Naive thymus-derived CD4-positive, alpha-beta T cell (primary cell): ENCODE measurements around the gene DUOXA1. TPM values are rescaled to one million over a fixed set of nuclear protein-coding genes. Genes with fewer than 3 reads are reported as not detected.

ENCODE experiments used
- ATAC-seq: fragments of 150-1000 bp; cut with Tn5 transposase; 2 replicates; pipeline ENCODE4 v1.10.0; 2021; ENCODE audit warnings: mild to moderate bottlenecking, moderate library complexity
- CTCF ChIA-PET: fragments of 350-600 bp; sonication (Branson Sonifier 250); formaldehyde crosslinking; loops from one replicate; lab custom pipeline; 2021; ENCODE audit warnings: antibody characterized with exemption; lab: Charles Lee
- POLR2A ChIA-PET: fragments of 350-600 bp; sonication (Branson Sonifier 250); formaldehyde crosslinking; loops from one replicate; lab custom pipeline; 2021; ENCODE audit warnings: antibody characterized with exemption, inconsistent platforms; lab: Charles Lee
- DNase-seq, 9 donors: peaks; one replicate each; pipeline versions ENCODE4 v3.0.0 to v3.0.0-alpha.2; 2020 to 2022; ENCODE audit warnings: mixed read lengths in 1 of 9
- H3K27ac ChIP-seq: one replicate; pipeline ENCODE4 v1.7.0; 2013; ENCODE audit warnings: mild to moderate bottlenecking, low read depth, low read length, moderate library complexity
- H3K27me3 ChIP-seq, 2 donors: one replicate each; pipeline ENCODE4 v1.7.0; 2013; ENCODE audit warnings: low read length in 2 of 2, mild to moderate bottlenecking in 2 of 2, moderate library complexity in 2 of 2; ENCODE audit not compliant: control insufficient read depth in 2 of 2, insufficient read depth in 2 of 2
- H3K36me3 ChIP-seq, 3 experiments: 1 replicate in 2 of 3; 2 replicates in 1 of 3; pipeline ENCODE4 v1.7.0; 2013; ENCODE audit warnings: low read length in 3 of 3, mild to moderate bottlenecking in 3 of 3, moderate library complexity in 1 of 3; ENCODE audit not compliant: insufficient read depth in 3 of 3, control insufficient read depth in 2 of 3
- H3K4me1 ChIP-seq, 2 donors: one replicate each; pipeline ENCODE4 v1.7.0; 2013; ENCODE audit warnings: low read length in 2 of 2, mild to moderate bottlenecking in 2 of 2, moderate library complexity in 1 of 2; ENCODE audit not compliant: control insufficient read depth in 2 of 2, insufficient read depth in 2 of 2
- H3K4me3 ChIP-seq: 2 replicates; pipeline ENCODE4 v1.7.0; 2013; ENCODE audit warnings: mild to moderate bottlenecking, low read length
- H3K9me3 ChIP-seq, 3 experiments: 1 replicate in 2 of 3; 2 replicates in 1 of 3; pipeline ENCODE4 v1.7.0; 2013; ENCODE audit warnings: low read length in 3 of 3; ENCODE audit not compliant: control insufficient read depth in 2 of 3
- H3K27ac Mint-ChIP-seq, 9 donors: one replicate each; pipeline ENCODE4 v1.8.0; 2020 to 2022; ENCODE audit warnings: mixed read lengths in 9 of 9, mild to moderate bottlenecking in 8 of 9, moderate library complexity in 5 of 9, inconsistent platforms in 2 of 9
- H3K27me3 Mint-ChIP-seq, 5 donors: one replicate each; pipeline ENCODE4 v1.8.0; 2021 to 2022; ENCODE audit warnings: mixed read lengths in 5 of 5, mild to moderate bottlenecking in 1 of 5
- H3K36me3 Mint-ChIP-seq, 5 donors: one replicate each; pipeline ENCODE4 v1.8.0; 2020 to 2022; ENCODE audit warnings: mixed read lengths in 5 of 5, mild to moderate bottlenecking in 3 of 5, inconsistent platforms in 1 of 5
- H3K4me1 Mint-ChIP-seq, 7 donors: one replicate each; pipeline ENCODE4 v1.8.0; 2020 to 2022; ENCODE audit warnings: mixed read lengths in 7 of 7, mild to moderate bottlenecking in 3 of 7, inconsistent platforms in 1 of 7
- H3K4me3 Mint-ChIP-seq, 10 donors: one replicate each; pipeline ENCODE4 v1.8.0; 2020 to 2022; ENCODE audit warnings: mild to moderate bottlenecking in 10 of 10, mixed read lengths in 10 of 10, moderate library complexity in 6 of 10, inconsistent platforms in 2 of 10
- H3K9me3 Mint-ChIP-seq, 11 donors: one replicate each; pipeline ENCODE4 v1.8.0; 2020 to 2022; ENCODE audit warnings: mixed read lengths in 11 of 11, mild to moderate bottlenecking in 4 of 11, inconsistent platforms in 1 of 11, moderate library complexity in 1 of 11
- intact Hi-C, 2 donors: fragments of 100-400 bp; cut with micrococcal nuclease; formaldehyde crosslinking; loops; one replicate each; pipeline ENCODE4 v1.15.1; 2023
- polyA plus RNA-seq, 2 donors: library from polyadenylated mRNA; unstranded; fragments of 300-500 nt; fragmentation: Illumina TruSeq; gene quantifications; one replicate each; pipeline ENCODE4 v1.2.3, GENCODE V29; 2021
- total RNA-seq, 6 experiments: library from RNA in 5 of 6; stranded (reverse) in 5 of 6; gene quantifications; 1 replicate in 5 of 6; 2 replicates in 1 of 6; pipeline ENCODE4 v1.2.3 and lab custom pipeline; 2021 to 2026

DUOXA1 gene
- total and polyA plus RNA-seq, 7 experiments from 2014 or later, result 0.22 to 0.51 (median 0.49) TPM; not detected in 4

GRCh38 chr15:45093622-45094357, 35.9 kb downstream of the DUOXA1 start:
- Mint-ChIP-seq H3K4me3 (no peak overlapping the region), H3K4me1 (no peaks in the 10 kb centered on the region), H3K27ac (no peak overlapping the region), H3K9me3 (peaks cover 0 to 2% (median 0%) of the 10 kb centered on the region in 11 donors), H3K36me3 (no peaks in the 10 kb centered on the region), H3K27me3 (peaks cover 9 to 27% (median 18%) of the 10 kb centered on the region in 5 donors)
- no peak overlapping the region for H3K4me3 ChIP-seq
- no peak overlapping the region for H3K27ac ChIP-seq
- no peaks in the 10 kb centered on the region for H3K9me3 ChIP-seq
- ATAC-seq (no peak), DNase-seq (peak in 1 of 9 donors; percentile 15)
- ChIA-PET POLR2A (no interaction called here), CTCF (interaction anchor here (0.8 kb wide), 1 partner anchor 24 kb away, joined by 3 read pairs; no protein-coding TSS in a partner anchor)
- no peaks in the 10 kb centered on the region for H3K36me3 ChIP-seq
- intact Hi-C loops, result no loop called here
- H3K27me3 ChIP-seq, result no peaks in the 10 kb centered on the region
- H3K4me1 ChIP-seq, result no peaks in the 10 kb centered on the region

DNA sequence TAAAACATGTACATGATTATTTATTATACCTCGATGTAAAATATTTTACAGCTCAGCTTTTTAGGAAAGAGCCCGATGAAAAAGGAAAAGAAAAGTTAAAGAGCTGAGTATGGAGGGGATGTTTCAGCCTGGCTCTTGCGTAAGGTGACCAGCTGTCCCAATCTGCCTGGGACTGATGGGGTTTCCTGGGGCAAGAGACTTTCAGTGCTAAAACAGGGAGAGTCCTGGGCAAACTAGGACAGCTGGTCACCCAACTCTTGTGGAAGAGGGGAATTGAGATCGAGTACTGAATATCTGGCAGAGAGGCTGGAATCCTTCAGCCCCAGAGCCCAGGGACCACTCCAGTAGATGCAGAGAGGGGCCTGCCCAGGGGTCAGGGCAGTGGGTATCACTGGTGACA, 36.7 kb downstream of the DUOXA1 start:
- H3K36me3 Mint-ChIP-seq, result no peaks in the 10 kb centered on the region
- Histone ChIP-seq H3K9me3 (no peaks in the 10 kb centered on the region), H3K27me3 (no peaks in the 10 kb centered on the region), H3K36me3 (no peaks in the 10 kb centered on the region), H3K27ac (no peak overlapping the region), H3K4me3 (no peak overlapping the region), H3K4me1 (no peaks in the 10 kb centered on the region)
- ChIA-PET POLR2A (no interaction called here), CTCF (interaction anchor here (0.8 kb wide), 1 partner anchor 25 kb away, joined by 3 read pairs; no protein-coding TSS in a partner anchor)
- H3K9me3 Mint-ChIP-seq, result peaks cover 0 to 2% (median 0%) of the 10 kb centered on the region in 11 donors
- intact Hi-C loops, result no loop called here
- H3K4me3 Mint-ChIP-seq, result no peak overlapping the region
- no peaks in the 10 kb centered on the region for H3K4me1 Mint-ChIP-seq
- DNase-seq, result no peak
- no peak overlapping the region for H3K27ac Mint-ChIP-seq
- H3K27me3 Mint-ChIP-seq, result peaks cover 9 to 29% (median 18%) of the 10 kb centered on the region in 5 donors
- ATAC-seq, result no peak

- Mint-ChIP-seq H3K36me3 (no peaks in the 10 kb centered on the region), H3K4me3 (no peak overlapping the region), H3K27ac (no peak overlapping the region), H3K27me3 (peaks cover 18 to 37% (median 27%) of the 10 kb centered on the region in 5 donors), H3K9me3 (peaks cover 0 to 2% (median 0%) of the 10 kb centered on the region in 11 donors), H3K4me1 (no peaks in the 10 kb centered on the region)
- CTCF ChIA-PET, result no interaction called here
- H3K9me3 ChIP-seq, result no peaks in the 10 kb centered on the region
- no peaks in the 10 kb centered on the region for H3K4me1 ChIP-seq
- DNase-seq, result no peak
- H3K27me3 ChIP-seq, result no peaks in the 10 kb centered on the region
- H3K36me3 ChIP-seq, result no peaks in the 10 kb centered on the region
- ATAC-seq, result no peak
- POLR2A ChIA-PET, result no interaction called here
- H3K27ac ChIP-seq, result no peak overlapping the region
- intact Hi-C loops, result no loop called here
- H3K4me3 ChIP-seq, result no peak overlapping the region
Measured at GRCh38 chr15:45091576-45091975, 38.1 kb downstream of the DUOXA1 start.

GRCh38 chr15:45091161-45091560, 38.5 kb downstream of the DUOXA1 start:
- Mint-ChIP-seq H3K36me3 (no peaks in the 10 kb centered on the region), H3K27ac (peak overlapping the region in 1 of 9 donors; percentile 9)

DNA sequence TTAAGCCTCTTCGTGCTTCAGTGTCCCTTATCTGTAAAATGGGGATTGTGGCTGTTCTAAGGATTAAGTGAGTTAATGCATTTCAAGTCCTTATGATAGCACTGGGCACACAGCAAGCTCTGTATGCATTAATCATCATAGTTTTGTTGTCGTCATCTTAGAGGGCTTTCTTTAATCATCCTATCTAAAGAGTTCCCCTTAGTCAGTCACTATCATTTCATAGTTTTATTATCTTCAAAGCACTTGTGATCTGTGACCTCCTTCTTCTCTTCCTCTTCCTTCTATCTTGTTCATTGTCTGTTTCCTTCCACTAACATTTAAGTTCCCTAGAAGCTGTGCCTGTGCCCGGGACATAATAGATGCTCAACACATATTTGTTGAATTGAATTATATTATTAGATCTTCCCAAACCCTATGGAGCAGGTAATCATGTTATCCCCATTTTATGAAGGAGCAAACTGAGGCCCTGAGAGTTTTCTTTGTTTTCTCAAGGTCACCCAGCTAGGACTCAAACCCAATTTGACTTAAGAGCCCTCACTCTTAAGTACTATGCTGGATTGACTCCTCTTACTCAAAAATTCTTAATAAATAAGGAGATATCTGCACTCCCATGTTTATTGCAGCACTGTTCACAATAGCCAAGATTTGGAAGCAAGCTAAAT, 39.8 kb downstream of the DUOXA1 start:
- CTCF ChIA-PET, result no interaction called here
- no peaks in the 10 kb centered on the region for H3K4me1 Mint-ChIP-seq
- H3K4me3 Mint-ChIP-seq, result no peak overlapping the region
- POLR2A ChIA-PET, result no interaction called here
- Histone ChIP-seq H3K27me3 (no peaks in the 10 kb centered on the region), H3K4me3 (no peak overlapping the region), H3K9me3 (no peaks in the 10 kb centered on the region), H3K27ac (no peak overlapping the region), H3K36me3 (no peaks in the 10 kb centered on the region), H3K4me1 (no peaks in the 10 kb centered on the region)
- DNase-seq (no peak), ATAC-seq (peak; percentile 73)
- no peak overlapping the region for H3K27ac Mint-ChIP-seq
- peaks cover 18 to 42% (median 27%) of the 10 kb centered on the region in 5 donors for H3K27me3 Mint-ChIP-seq
- intact Hi-C loops, result no loop called here
- peaks cover 0 to 2% (median 0%) of the 10 kb centered on the region in 11 donors for H3K9me3 Mint-ChIP-seq
- no peaks in the 10 kb centered on the region for H3K36me3 Mint-ChIP-seq

More at GRCh38 chr15:45091161-45091560, 38.5 kb downstream of the DUOXA1 start:
- Mint-ChIP-seq H3K4me3 (no peak overlapping the region), H3K27me3 (peaks cover 18 to 37% (median 27%) of the 10 kb centered on the region in 5 donors), H3K9me3 (peaks cover 0 to 2% (median 0%) of the 10 kb centered on the region in 11 donors), H3K4me1 (no peaks in the 10 kb centered on the region)
- intact Hi-C loops, result no loop called here
- H3K27ac ChIP-seq, result no peak overlapping the region
- CTCF ChIA-PET, result no interaction called here
- H3K36me3 ChIP-seq, result no peaks in the 10 kb centered on the region
- H3K4me1 ChIP-seq, result no peaks in the 10 kb centered on the region
- H3K9me3 ChIP-seq, result no peaks in the 10 kb centered on the region
- H3K4me3 ChIP-seq, result no peak overlapping the region
- ATAC-seq, result no peak
- POLR2A ChIA-PET, result no interaction called here
- no peaks in the 10 kb centered on the region for H3K27me3 ChIP-seq
- DNase-seq, result no peak

- H3K4me3 ChIP-seq, result no peak overlapping the region
- H3K4me3 Mint-ChIP-seq, result no peak overlapping the region
- H3K4me1 ChIP-seq, result no peaks in the 10 kb centered on the region
- no peak overlapping the region for H3K27ac ChIP-seq
- ChIA-PET CTCF (no interaction called here), POLR2A (no interaction called here)
- H3K9me3 ChIP-seq, result no peaks in the 10 kb centered on the region
- intact Hi-C loops, result no loop called here
- peaks cover 0 to 2% (median 0%) of the 10 kb centered on the region in 11 donors for H3K9me3 Mint-ChIP-seq
- no peaks in the 10 kb centered on the region for H3K27me3 ChIP-seq
- no peak for DNase-seq
- no peaks in the 10 kb centered on the region for H3K36me3 Mint-ChIP-seq
- H3K4me1 Mint-ChIP-seq, result no peaks in the 10 kb centered on the region
- H3K36me3 ChIP-seq, result no peaks in the 10 kb centered on the region
- H3K27ac Mint-ChIP-seq, result no peak overlapping the region
- peaks cover 18 to 42% (median 32%) of the 10 kb centered on the region in 5 donors for H3K27me3 Mint-ChIP-seq
- no peak for ATAC-seq
Measured at GRCh38 chr15:45088801-45089711, 40.6 kb downstream of the DUOXA1 start.
